ENCODE data around the gene SHC2. TPM values are rescaled to one million over a fixed set of nuclear protein-coding genes. Genes with fewer than 3 reads are reported as not detected.

The SHC2 gene
- total and polyA plus RNA-seq, 2 of the 13 experiments (the other 11 are each of a cell fraction or from before 2014, with no cell fraction given) = 9.0 to 18.3 TPM

GRCh38 chr19:459724-460511 is 915 bp downstream of the SHC2 start (continued):
- TF ChIP-seq ZBTB43 (CRISPR knock-in tag; conservative IDR thresholded peaks at IDR 0.05) (0 out of 2 replicates have a peak, but pooled peaks have one; percentile 42), ZGPAT (CRISPR knock-in tag; IDR thresholded peaks at IDR 0.05) (peak; percentile 67; the same call in 1 of the 2 replicates), TEAD3 (CRISPR knock-in tag; optimal IDR thresholded peaks at IDR 0.05; ENCODE audit: borderline replicate concordance) (peak; percentile 24), MAZ (IDR thresholded peaks at IDR 0.05; ENCODE audit: borderline replicate concordance, low read depth, low read length) (0 out of 2 replicates have a peak, but pooled peaks have one; percentile 49), MAZ (CRISPR knock-in tag; IDR thresholded peaks at IDR 0.05; ENCODE audit: low read depth) (peak; percentile 42), SMYD3 (CRISPR knock-in tag; IDR thresholded peaks at IDR 0.05) (no peak), KAT8 (CRISPR knock-in tag; IDR thresholded peaks at IDR 0.05) (peak; percentile 32; the same call in 1 of the 2 replicates), POLR2G (IDR thresholded peaks at IDR 0.05; ENCODE audit: low read depth, low read length) (peak; percentile 57; the same call in 1 of the 2 replicates), PRMT3 (CRISPR knock-in tag; IDR thresholded peaks at IDR 0.05; ENCODE audit: borderline replicate concordance, low read depth) (no peak), ZFX (CRISPR knock-in tag; IDR thresholded peaks at IDR 0.05; ENCODE audit: low read depth) (peak; percentile 75), GATAD1 (CRISPR knock-in tag; IDR thresholded peaks at IDR 0.05) (peak; percentile 34), GABPB1 (CRISPR knock-in tag; IDR thresholded peaks at IDR 0.05) (peak; percentile 53; the same call in 1 of the 2 replicates), ZNF547 (CRISPR knock-in tag; IDR thresholded peaks at IDR 0.05) (0 out of 2 replicates have a peak, but pooled peaks have one; percentile 21), KDM5B (CRISPR knock-in tag; IDR thresholded peaks at IDR 0.05; ENCODE audit: borderline replicate concordance) (peak; percentile 40; the same call in 1 of the 2 replicates), ZNF598 (CRISPR knock-in tag; IDR thresholded peaks at IDR 0.05; ENCODE audit: borderline replicate concordance) (no peak), HDAC2 (CRISPR knock-in tag; IDR thresholded peaks at IDR 0.05) (peak; percentile 19; the same call in 1 of the 2 replicates), RBFOX2 (IDR thresholded peaks at IDR 0.05; ENCODE audit: low read depth, low read length) (peak; percentile 74), RXRA (CRISPR knock-in tag; IDR thresholded peaks at IDR 0.05) (peak; percentile 49; the same call in 1 of the 2 replicates), THAP9 (CRISPR knock-in tag; IDR thresholded peaks at IDR 0.05; ENCODE audit: borderline replicate concordance) (no peak), ZFP91 (CRISPR knock-in tag; IDR thresholded peaks at IDR 0.05; ENCODE audit: borderline replicate concordance) (no peak), ZNF451 (CRISPR knock-in tag; IDR thresholded peaks at IDR 0.05) (no peak)
